HG03108 (cell line): ENCODE results near the gene TAPT1.

Experiments
- ATAC-seq: cut with Tn5 transposase; IDR thresholded peaks from one replicate; pipeline ENCODE4 v1.9.1; 2021; ENCODE audit warnings: moderate library complexity; ENCODE audit not compliant: unreplicated experiment

Gene TAPT1

DNA sequence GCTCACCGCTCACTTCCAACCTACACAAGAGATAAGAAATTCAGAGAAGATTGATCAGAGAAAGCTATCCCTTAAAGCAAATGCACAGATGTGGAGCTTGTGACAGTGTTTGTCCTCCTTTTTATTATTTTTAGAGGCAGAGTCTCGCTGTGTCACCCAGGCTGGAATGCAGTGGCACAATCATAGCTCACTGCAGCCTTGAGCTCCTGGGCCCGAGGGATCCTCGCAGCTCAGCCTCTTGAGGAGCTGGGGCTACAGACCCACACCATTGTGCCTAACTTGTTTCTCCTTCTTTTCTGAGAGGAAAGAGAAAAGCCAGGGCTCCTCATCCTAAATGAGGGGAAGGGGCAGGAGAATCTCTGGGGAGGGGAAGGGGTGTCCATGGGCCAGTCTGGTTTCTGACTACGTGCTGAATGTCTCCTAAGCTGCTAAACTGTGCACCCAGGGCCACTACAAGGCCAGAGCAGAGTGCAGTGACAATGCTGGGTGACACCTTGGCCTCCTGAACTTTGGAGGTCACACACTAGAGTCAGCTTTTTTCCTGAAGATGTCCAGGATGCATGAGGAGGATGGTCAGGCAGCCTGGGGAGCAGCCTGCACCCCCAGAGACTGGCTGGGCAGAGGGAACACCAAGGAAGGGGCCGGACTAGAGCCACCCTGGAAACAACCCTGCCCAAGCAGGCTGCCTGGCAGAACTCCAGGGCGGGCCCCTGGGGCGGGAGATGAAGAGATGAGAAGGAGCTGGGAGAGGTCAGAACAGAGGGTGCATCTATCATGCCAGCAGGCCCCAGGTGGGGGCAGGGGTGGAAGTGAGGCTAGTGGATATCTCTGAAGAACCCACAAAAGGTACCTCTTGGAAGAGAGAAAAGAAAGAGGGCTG, 87.0 kb downstream of the TAPT1 start:
- no peak for ATAC-seq

- ATAC-seq = no peak
Measured at GRCh38 chr4:16136827-16137226, 89.4 kb downstream of the TAPT1 start.

- ATAC-seq = no peak
Measured at GRCh38 chr4:16136311-16136710, 90.0 kb downstream of the TAPT1 start.

- ATAC-seq = no peak
Measured at GRCh38 chr4:16133406-16133805, 92.9 kb downstream of the TAPT1 start.

GRCh38 chr4:16131293-16131692, 95.0 kb downstream of the TAPT1 start:
- ATAC-seq = no peak

DNA sequence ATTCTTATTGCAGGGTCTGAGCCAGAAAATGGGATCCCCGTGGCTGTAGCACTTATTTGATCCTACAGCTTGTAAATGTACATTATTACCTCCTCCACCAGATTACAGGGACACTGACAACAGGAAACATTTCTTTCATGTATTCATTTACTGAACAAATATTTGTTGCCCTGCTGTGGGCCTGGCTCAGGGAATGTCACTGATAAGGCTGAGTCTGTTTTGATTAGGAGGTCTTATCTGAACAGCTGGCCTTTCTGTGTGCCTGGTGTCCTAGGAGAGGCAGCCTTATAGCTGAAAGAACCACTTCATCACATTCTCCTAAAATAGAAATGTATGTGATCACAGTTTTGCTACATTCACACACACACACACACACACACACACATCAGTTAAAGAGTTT, 96.9 kb downstream of the TAPT1 start:
- no peak for ATAC-seq

DNA sequence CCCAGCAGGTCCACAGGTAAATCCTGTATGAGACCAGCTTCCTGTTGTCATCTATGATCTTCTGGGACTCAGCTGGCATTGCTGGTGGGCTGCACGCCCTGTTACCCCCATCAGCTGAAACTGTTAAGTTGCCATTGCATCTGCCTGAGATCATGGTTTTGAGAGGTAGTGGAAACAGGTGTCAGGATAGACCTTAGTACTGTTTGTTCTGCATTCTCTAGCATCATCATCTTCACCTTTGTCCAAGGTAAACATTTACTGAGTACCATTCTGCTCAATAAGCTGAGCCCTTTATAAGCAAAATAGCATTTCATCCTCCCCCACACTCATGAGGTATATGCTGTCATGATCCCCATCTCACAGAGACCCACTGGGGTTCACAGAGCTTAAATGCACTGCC, 99.6 kb downstream of the TAPT1 start:
- ATAC-seq = no peak

DNA sequence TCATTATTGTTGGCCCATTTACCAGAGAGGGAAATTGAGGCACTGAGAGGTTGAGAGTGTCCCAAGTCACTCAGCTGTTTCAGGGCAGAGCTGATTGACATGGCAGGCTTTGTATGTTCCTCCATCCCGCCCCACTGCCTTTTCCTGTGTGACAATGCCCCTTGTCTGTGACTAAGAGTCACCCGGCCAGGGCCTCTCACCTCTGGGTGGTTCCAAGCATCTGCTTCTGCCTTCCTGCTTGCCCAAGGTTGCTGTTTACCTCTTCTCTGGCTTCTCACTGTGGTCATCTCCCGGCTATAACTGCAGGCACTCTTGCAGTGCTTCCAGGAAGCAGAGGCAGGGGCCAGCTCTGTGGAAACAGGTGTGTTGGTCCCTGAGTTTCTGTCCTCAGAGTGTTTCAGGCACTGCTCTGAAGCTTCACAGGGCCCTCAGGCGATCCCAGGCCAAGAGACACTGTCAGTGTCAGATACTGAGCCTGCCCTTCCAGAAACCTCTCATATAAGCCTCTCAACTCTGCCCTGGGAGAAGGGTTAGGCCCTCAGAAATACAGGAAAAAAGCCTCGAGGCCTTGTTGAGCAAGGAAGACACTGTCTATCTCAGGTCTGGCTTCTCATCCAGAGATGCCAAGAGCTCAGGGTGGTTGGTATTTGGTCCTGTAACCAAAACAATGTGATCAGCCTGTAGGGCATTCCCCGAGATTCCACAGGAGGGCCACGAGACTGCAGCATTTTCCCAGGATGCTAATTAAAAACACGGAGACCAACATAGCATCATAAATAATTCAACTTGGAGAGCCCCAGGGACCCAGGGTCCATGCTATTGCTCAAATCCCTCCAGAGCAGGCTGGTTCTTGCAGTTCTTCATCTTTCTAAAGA, 100.5 kb downstream of the TAPT1 start:
- ATAC-seq = no peak

GRCh38 chr4:16124232-16124631, 102.0 kb downstream of the TAPT1 start:
- no peak for ATAC-seq

- ATAC-seq = no peak
Measured at GRCh38 chr4:16123356-16124084, 102.8 kb downstream of the TAPT1 start.

DNA sequence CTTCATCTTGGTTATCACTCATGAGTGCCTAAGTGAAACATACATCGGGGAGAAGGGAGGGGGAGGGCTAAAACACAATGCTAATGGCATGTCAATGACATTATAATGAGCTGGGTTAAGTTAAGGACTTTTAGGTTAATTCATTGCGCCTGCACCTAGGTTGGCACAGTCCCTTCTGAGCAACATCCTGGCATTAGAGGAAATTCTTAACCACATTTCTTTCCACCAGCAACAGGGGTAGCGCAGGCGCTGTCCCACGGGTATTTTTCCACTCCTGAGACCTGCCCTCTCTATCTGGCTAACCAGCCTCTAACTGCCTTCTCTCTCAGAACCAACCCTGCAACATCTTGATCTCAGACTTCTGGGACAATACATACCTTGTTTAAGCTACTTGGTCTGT, 103.5 kb downstream of the TAPT1 start:
- no peak for ATAC-seq

- no peak for ATAC-seq
Measured at GRCh38 chr4:16122308-16122711, 104.0 kb downstream of the TAPT1 start.

DNA sequence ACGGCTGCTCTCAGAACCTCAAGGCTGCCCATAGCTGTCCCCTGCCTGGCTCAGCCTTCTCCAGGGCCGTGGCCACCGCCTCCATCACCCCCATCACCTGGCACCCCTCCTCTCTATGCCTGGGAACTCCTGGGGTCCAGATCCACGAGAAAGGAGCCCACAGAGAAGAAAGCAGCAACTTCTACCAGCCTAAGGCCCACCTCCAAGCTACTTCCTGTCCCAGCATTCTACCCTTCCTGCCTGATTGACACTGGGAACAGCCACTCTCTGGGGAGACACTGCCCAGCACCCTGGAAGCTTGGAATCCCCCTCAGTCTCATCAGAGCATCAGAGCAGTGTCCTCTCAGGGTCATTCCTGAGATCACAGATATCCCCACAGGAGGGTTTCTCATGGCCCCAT, 105.6 kb downstream of the TAPT1 start:
- ATAC-seq = no peak

- no peak for ATAC-seq
Measured at GRCh38 chr4:16119981-16120380, 106.3 kb downstream of the TAPT1 start.

DNA sequence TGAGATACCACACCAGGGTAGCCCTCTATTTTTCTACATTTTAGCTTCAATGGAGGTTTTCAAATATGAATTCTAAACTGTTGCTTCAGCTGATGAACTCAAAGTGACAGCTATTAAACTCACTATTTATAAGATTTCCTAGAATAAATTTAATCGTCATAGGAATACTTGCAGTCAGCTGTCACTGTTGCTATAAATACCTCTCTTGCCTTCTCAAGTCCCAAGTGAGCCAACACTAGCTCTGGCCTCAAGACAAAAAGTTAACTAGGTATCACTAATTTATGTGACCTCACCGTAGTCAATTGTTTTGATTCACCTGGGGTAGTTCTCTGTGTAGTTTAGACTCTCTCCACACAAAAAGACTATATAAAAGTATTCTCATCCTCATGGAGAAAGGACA, 108.2 kb downstream of the TAPT1 start:
- no peak for ATAC-seq

- ATAC-seq = no peak
Measured at GRCh38 chr4:16117164-16117563, 109.1 kb downstream of the TAPT1 start.

GRCh38 chr4:16116493-16116990, 109.7 kb downstream of the TAPT1 start:
- ATAC-seq = no peak

DNA sequence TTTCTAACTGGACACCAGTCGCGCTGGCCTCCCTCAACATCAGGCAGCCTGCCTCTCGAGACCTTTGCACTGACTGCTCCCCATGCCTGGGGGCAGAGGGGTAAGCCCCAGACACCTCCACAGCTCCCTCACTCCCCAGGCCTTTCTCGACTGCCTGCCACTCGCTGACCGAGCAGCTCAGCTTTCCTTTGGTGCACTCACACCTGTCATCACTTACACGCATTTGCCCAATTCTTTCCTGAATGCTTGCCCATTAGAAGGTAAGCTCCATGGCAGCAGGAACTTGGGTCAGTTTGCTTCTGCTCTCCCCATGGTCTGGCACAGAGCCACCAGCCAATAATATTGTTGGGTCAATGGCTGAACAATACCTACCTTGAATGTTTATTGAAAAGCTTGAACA, 110.3 kb downstream of the TAPT1 start:
- no peak for ATAC-seq

DNA sequence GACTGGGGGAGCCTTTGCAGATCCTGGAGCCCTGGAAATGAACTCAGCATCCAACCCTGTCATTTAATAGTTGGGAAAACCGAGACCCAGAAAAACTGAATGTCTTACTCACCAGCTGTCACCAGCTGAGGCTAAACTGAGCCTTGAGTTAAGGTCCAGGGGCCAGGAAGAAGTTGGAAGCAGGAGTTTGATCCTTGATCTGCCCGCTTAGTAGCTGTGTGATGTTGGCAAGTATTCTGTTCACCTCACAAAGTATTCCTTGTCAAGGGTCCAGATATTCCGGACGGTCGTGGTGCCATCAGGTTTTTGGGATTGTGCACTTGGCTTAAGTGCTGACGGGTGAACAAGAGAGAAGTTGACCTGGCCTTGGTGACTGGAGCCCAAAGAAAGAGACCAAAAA, 111.7 kb downstream of the TAPT1 start:
- no peak for ATAC-seq

DNA sequence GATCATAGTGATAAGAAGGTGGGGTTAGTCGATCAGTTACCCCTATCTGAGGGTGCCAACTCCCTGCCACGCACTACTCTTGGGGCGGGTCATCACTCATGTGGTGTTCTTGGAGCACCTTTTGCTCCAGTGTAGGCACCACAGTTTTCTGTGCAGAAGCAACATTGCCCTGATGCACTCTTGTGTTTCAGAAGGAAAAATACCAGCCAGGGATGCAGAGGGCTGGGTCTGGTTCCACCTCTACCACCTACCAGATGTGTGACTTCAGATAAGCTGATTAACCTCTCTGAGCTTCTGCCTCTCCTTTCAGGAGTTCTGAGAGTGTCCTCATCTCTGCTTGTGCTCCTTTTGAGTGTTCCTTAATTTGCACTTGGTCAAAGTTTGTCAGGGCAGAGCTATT, 112.5 kb downstream of the TAPT1 start:
- no peak for ATAC-seq

GRCh38 chr4:16111533-16111932, 114.7 kb downstream of the TAPT1 start:
- no peak for ATAC-seq
